NCI-H128 (cell line): ENCODE data around the gene TTC38.

Experiments
- DNase-seq: peaks from one replicate; lab custom pipeline; 2025; ENCODE audit not compliant: unreplicated experiment; lab: John Stamatoyannopoulos, UW

The TTC38 gene

DNA sequence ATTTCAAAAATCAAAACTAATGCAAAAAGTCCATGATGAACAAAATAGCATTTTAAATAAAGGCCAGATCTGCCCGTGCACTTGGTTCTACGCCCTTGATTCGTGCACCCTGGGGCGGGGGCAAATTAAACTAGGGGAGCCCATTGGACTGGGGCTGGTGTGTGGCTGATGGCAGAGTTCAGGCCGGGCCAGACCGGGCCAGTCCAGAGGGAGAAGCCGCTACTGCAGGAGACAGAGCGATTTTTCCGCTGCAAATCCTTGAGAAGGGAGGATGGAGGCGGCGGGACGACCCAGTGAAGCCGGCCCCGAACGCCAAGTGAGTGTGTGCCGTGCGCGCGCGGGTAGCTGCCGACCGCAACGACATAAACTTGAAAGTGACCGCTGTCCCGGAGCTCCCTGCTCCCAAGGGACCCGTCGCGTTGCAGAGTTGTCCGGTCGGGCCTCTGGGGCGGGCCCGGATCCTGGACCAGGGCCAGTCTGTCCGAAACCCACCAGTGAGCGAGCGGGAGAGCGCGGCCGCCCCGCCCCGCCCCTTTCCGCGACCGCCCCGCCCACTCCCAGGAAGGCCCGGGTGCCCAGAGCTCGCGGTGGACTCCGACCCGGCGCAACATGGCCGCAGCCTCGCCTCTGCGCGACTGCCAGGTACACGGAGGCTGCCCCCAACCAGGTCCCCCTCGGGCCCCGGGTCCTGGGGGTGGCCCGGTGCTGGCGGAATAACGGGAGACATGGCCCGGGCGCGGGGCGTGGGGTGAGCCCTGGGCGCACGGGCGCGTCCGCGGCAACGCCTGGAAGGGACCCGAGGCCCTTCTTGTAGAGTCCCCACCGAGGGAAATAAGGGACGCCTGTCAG lies at the start of gene TTC38:
TSS of gene TTC38 (plus strand) at position 578 of the 849 bp plus-strand sequence. CDS start at position 610, 32 bp downstream.
- no peak for DNase-seq

GRCh38 chr22:46219636-46220035 lies 48.2 kb upstream of the TTC38 start:
- no peak for DNase-seq

GRCh38 chr22:46220921-46221320 lies 46.9 kb upstream of the TTC38 start:
- DNase-seq, result no peak

- DNase-seq, result no peak
Observed at GRCh38 chr22:46224044-46224897, 43.5 kb upstream of the TTC38 start.

- DNase-seq, result no peak
Observed at GRCh38 chr22:46224898-46225290, 42.9 kb upstream of the TTC38 start.

- DNase-seq, result no peak
Observed at GRCh38 chr22:46225631-46226030, 42.2 kb upstream of the TTC38 start.

DNA sequence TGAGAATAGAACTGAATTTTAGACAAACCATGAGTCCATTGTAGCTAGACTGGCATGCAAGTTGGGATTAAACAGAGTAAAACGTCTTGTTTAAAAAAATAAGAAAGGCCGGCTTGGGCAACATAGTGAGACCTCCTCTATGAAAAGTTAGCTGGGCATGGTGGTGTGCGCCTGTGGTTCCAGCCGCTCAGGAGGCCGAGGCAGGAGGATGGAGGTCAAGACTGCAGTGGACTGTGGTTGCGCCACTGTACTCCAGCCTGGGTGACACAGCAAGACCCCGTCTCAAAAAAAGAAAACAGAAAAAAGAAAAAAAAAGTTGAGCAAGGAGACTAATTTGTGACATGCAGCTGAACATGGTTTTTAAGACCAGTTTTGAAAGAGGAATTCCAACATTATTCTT lies 41.2 kb upstream of the TTC38 start:
- DNase-seq, result no peak

- no peak for DNase-seq
Observed at GRCh38 chr22:46229701-46230100, 38.1 kb upstream of the TTC38 start.

GRCh38 chr22:46230262-46230901 lies 37.4 kb upstream of the TTC38 start:
- no peak for DNase-seq

DNA sequence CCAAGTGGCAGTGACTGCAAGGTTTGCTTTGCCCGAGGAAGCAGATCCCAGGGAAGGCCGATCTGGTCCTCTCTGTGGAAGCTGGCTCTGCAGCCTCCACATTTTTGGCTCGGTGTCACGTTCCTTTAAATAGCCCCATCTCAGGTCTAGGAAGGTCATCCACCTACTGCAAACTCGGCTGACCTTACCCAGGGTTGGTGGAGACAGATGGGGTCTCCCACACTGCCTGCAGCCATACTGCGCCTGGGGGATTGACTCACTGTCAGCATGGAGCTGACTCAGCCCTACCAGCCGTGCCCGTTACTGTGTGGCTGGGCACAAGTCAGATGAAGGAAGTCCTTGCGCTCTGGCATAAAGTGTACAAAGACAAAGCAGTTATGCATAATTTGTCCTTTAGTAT lies 34.6 kb upstream of the TTC38 start:
- DNase-seq, result no peak

DNA sequence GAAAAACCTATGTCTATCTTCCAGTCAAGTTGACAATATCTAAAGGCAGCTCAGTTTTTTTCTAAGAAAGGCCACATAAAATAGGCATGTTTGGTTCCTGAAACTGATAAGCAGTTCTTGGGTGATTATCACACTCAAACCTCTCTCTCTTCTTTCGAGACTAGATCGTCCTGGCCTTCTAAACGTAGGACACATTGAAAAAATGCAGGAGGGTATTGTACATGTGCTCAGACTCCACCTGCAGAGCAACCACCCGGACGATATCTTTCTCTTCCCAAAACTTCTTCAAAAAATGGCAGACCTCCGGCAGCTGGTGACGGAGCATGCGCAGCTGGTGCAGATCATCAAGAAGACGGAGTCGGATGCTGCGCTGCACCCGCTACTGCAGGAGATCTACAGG lies 32.8 kb upstream of the TTC38 start:
- DNase-seq, result no peak

- DNase-seq, result no peak
Observed at GRCh38 chr22:46237453-46238124, 30.2 kb upstream of the TTC38 start.

DNA sequence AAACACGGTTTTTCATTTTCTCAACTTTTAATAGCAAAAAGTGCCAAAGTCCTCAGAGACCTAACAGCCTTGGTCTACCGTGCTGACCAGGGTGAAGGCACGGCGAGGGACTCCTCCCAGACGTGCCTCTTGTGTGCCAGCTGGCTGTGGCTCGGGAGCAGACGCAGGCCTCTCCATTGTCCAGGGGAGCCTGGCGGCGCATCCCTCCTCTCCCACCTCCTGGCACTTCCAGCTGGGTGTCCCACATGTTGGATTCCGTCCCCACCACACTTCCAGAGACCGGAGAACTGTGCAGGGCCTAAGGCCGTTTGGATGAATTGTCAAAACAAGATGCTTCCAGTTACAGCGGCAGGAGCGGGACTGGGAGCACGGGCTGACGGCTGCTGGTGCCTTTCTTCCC lies 29.3 kb upstream of the TTC38 start:
- DNase-seq, result no peak

DNA sequence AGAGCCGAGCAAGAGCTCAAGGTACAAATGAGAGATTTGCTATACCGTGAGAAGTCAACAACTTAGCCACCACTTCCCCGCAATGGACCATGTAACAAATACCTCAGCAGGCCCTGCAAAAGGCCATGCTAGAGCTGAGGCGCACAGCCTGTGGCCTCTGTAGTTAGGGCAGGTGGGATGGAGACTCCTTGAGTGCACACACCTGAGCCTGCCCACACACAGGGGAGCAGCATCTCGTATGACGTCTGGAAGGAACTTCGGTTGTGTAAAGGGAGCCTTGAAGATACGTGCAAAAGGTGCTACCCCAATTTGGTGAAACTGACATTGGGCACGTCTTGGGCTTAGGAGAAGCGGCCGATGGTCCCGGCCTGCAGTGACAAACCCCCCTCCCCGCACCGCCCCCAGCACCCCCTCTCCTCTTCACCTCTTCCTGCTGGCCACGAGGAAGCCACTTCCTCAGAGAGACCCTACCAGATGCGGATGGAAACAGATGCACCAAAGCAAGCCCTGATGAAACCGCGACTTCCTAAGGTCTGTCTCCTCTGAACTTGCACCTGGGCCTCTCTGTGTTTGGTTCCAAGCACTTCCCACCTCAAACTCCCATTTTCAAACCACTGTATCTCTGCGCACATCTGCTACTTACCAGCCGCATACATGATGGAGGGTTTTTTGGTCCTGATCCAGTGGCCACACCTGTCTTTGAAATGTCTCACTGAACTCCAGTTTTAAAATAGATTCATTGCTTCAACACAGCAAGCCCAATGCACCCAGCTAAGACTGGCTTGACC lies 28.4 kb upstream of the TTC38 start:
- DNase-seq, result no peak

DNA sequence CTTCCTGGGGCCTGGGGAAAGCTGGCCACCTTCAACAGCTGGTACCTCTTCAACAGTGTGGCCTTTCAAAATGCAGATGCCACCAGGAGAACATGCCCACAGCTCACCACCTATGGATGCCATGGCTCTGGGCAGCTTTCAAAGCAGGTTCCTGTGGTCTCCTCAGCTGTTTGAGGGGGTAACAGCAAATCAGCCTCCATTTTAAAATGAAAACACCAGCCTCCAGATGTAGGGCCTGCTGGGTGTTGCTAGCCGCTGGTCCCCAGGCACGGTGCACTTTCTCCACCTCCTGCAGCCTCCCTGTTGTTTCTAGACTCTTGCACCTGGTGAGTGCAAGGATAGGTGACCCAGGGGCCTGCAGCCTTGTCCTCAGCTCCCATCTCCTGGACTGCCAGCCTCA lies 27.7 kb upstream of the TTC38 start:
- DNase-seq, result no peak

GRCh38 chr22:46240506-46240905 lies 27.3 kb upstream of the TTC38 start:
- DNase-seq, result no peak

- no peak for DNase-seq
Observed at GRCh38 chr22:46240907-46241306, 26.9 kb upstream of the TTC38 start.

DNA sequence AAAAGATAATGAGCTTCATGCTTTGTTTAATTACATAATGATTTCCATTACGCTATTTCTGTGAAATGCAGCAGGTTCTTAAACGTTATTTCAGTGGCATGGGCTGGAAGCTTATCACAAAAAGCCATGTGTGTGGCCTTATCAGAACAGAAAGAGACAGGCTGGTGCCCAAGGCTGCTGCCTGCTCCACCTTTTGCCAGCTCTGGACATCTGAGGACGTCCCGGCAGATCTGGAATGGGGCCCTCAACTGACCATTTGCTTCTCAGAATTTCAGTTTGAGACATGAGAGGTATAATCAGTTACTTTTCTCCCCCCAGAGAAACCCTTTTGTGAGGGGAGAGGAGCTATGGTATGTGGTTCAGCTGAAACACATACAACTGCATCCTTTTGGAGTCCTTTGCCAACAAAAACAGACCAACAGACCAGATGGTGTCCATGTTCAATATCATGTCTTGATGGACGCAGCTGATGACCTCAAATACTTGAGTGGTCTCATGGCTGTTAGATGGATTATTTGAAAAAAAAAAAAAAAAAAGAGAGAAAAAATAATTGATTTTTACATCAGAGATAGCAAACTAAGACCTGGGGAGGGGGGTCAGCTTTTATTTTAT lies 26.3 kb upstream of the TTC38 start:
- DNase-seq, result no peak

- no peak for DNase-seq
Observed at GRCh38 chr22:46242076-46242475, 25.7 kb upstream of the TTC38 start.

DNA sequence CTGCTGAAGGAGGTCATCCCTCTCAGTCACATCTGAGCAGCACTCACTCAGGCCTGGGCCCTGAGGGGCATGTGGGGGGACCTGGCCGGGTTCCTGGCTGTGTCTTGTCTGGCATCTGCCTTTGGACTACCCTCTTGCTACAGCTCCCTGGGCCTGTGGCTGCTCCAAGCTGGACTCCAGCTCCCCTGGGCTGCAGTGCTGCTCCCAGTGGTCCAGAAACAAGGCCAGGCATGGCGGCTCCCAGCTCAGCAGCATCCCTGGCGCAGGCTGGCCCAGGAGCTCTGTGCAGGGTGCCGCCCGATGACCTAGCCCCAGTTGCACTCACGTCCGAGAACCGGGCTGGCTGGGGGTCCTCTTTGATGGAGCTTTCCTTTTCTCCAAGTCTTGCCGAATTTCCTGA lies 23.0 kb upstream of the TTC38 start:
- no peak for DNase-seq
